Activated T-cell treated with anti-CD3 and anti-CD28 coated beads, Interleukin-2, amount 50 U/mL, for 4 hours (primary cell): ENCODE results near the gene CD2. TPM values are rescaled to one million over a fixed set of nuclear protein-coding genes. Genes with fewer than 3 reads are reported as not detected.

ENCODE experiments used
- total RNA-seq, 3 donors: library from RNA; stranded (reverse); gene quantifications; one replicate each; pipeline ENCODE4 v1.2.1, GENCODE V29; 2021

CD2 gene
- total RNA-seq, 3 donors from 2014 or later = 353 to 393 (median 374) TPM

Other genes with a start within 250 kb of the CD2 start
- 10 to 100 TPM in 1 of 3 donors, 1 to 10 TPM in 2; 8.6 to 15.0 (median 9.4) TPM for gene CD58, start 183.4 kb upstream of the CD2 start, total RNA-seq
- gene IGSF3, start 86.7 kb upstream of the CD2 start, total RNA-seq = 1 to 10 TPM; 4.0 to 7.6 (median 4.8) TPM
- 10 to 100 TPM in 2 of 3 donors, 1 to 10 TPM in 1; 10.0 to 17.0 (median 15.5) TPM for gene PTGFRN, start 155.5 kb downstream of the CD2 start, total RNA-seq
- 1 to 10 TPM in 2 of 3 donors, under 1 TPM in 1; 0.65 to 1.2 (median 1.2) TPM for gene CD101, start 247.3 kb downstream of the CD2 start, total RNA-seq